GM13977 (cell line): ENCODE data around the gene ARHGAP22.

ENCODE experiments used
- DNase-seq: peaks from one replicate; pipeline ENCODE4 v3.0.0; 2012; ENCODE audit warnings: low spot score
- CTCF ChIP-seq: IDR thresholded peaks from 2 replicates; pipeline ENCODE4 v1.5.1; 2012; ENCODE audit warnings: mild to moderate bottlenecking, control low read depth; ENCODE audit not compliant: insufficient read depth; ENCODE audit errors: extremely low read depth, missing control alignments
- in situ Hi-C: fragments of 300-500 bp; cut with MboI; formaldehyde crosslinking; loops from one replicate; pipeline ENCODE4 v1.12.0; 2022; ENCODE audit warnings: low sequenced_read_pairs, low pct_unique_long_range_greater_than_20kb, mixed read lengths, inconsistent platforms; ENCODE audit not compliant: unreplicated experiment

Gene ARHGAP22

GRCh38 chr10:48455392-48456151, 149.3 kb downstream of the ARHGAP22 start:
- in situ Hi-C loops: no loop called here
- no peak for DNase-seq
- no peak for TF ChIP-seq CTCF

GRCh38 chr10:48455055-48455391, 149.8 kb downstream of the ARHGAP22 start:
- DNase-seq: no peak
- no peak for TF ChIP-seq CTCF
- in situ Hi-C loops: no loop called here

- in situ Hi-C loops: no loop called here
Observed at GRCh38 chr10:48454302-48455054, 150.4 kb downstream of the ARHGAP22 start.

GRCh38 chr10:48453451-48454301, 151.2 kb downstream of the ARHGAP22 start:
- no peak for TF ChIP-seq CTCF
- peak; percentile 28 for DNase-seq
- in situ Hi-C loops: no loop called here

More at GRCh38 chr10:48454302-48455054, 150.4 kb downstream of the ARHGAP22 start:
- no peak for TF ChIP-seq CTCF
- DNase-seq: peak; percentile 28

GRCh38 chr10:48452879-48453412, 151.9 kb downstream of the ARHGAP22 start:
- in situ Hi-C loops: no loop called here
- peak; percentile 19 for DNase-seq
- TF ChIP-seq CTCF: no peak
